SU-DHL-6 (cell line): ENCODE measurements around the gene ITGA1.

Source experiments
- CTCF ChIP-seq: fragments of 200-600 bp; sonication (generic); IDR thresholded peaks from one replicate; pipeline ENCODE4 v1.5.1; 2017; ENCODE audit warnings: antibody characterized with exemption, mild to moderate bottlenecking, low read length, moderate library complexity; ENCODE audit not compliant: insufficient read depth, poor library complexity, severe bottlenecking
- EZH2phosphoT487 ChIP-seq: fragments of 200-600 bp; sonication (generic), shearing (Covaris generic); conservative IDR thresholded peaks from 2 replicates; pipeline ENCODE4 v1.6.1; 2018; ENCODE audit warnings: mild to moderate bottlenecking, antibody characterized with exemption, low read length, moderate library complexity, mixed read lengths

DNA sequence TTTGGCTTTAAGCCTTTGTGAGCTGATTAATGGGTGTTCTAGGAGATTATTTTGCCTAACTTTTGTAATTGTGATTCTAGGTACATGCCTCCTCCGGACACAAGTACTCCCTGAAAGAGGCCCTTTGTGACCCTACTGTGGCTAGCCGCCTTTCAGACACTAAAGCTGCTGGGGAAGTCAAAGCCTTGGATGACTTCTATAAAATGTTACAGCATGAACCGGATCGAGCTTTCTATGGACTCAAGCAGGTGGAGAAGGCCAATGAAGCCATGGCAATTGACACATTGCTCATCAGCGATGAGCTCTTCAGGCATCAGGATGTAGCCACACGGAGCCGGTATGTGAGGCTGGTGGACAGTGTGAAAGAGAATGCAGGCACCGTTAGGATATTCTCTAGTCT is 13.6 kb downstream of the ITGA1 start:
- TF ChIP-seq CTCF, result no peak
- no peak for TF ChIP-seq EZH2phosphoT487
